Lower leg skin (tissue), 3 donors: ENCODE results near the gene SPATA45.

ENCODE experiments used
- CTCF ChIP-seq, 3 donors: fragments of 450-650 bp; IDR thresholded peaks; one replicate each; pipeline ENCODE4 v1.5.1; 2016; ENCODE audit warnings: antibody characterized with exemption in 3 of 3, mild to moderate bottlenecking in 3 of 3, moderate library complexity in 2 of 3
- POLR2A ChIP-seq, 2 donors: fragments of 450-650 bp; IDR thresholded peaks; one replicate each; pipeline ENCODE4 v1.6.1; 2016 to 2017; ENCODE audit warnings: antibody characterized with exemption in 2 of 2, mild to moderate bottlenecking in 1 of 2, moderate library complexity in 1 of 2

- TF ChIP-seq CTCF (IDR thresholded peaks at IDR 0.05) (no peak), POLR2A (IDR thresholded peaks at IDR 0.05) (no peak)
Observed at GRCh38 chr1:212838145-212838544, 9.3 kb downstream of the SPATA45 start.
